ENCODE results near the gene NLRC3.

Gene NLRC3

DNA sequence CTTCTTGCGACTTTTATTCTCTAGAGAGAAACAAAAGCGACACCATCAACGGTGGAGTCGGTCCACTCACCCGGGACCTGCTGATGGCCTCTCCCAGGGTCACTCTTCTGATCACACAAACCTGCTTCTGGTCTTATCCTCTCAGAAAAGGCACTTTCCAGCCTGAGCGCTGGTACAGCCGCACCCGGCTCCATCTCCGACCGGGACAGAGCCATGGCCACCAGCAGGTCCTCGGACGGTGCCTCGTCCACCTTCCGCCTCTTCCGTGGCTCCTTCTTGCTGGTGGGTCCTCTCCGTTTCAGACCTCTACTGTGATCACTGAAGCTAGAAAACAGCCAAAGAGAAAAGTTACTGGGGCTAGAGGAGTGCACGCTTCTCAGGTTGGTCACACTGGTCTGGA, 20.5 kb upstream of the NLRC3 start:
- no peak for DNase-seq

DNA sequence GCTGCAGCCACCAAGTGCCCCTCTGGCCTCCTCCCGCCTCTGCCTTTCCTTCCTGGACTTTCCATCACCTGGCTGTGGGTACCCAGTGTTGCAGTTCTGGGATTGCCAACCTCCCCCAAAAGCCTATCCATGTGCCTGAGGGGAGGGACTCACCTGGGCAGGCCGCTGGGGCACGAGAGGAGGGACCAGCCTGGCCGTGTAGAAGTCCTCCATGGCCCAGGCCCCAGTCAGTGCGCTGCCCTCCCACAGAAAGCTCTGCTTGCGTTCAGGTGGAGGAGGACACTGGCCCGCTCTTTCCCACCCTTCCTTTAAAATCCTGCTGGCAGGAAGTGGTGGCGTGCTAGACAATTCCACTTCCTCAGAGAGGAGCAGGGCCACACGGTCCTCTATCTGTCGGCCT, 20.0 kb upstream of the NLRC3 start:
- no peak for DNase-seq

DNA sequence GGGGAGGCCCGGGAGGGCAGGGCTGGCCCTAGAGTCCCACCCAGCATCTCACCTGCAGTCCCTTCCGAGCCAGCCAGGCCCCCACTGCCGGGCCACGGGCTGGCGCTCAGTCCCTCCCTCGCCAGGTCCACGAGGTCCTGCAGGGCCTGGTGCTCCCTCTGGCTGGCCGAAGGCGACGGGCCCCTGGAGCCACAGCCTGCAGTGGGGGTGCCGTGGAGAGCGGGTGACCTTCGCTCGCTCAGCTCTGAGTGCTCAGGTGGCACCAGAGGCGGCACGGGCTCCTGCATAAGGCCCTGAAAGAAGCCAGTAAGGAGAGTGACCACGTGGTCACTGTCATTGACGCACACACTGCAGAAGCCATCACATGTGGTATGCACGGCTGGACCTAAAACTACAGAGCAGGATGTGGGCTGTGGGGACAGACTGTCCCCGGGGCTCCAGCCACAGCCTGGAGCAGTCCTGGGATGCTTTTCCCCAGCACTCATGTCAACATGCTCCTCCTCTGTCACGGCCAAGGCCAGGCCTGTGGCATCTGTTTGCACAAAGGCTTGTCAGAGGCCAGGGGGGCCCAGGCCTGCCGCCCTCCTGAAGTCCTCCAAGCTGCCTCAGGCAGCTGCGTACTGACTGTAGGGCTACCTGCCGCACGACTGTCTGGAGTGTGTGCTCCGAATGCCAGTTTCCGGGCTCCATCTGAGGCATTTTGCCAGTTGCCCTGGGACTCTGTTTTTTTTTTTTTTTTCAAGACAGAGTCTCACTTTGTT, 19.1 kb upstream of the NLRC3 start:
- no peak for DNase-seq

DNA sequence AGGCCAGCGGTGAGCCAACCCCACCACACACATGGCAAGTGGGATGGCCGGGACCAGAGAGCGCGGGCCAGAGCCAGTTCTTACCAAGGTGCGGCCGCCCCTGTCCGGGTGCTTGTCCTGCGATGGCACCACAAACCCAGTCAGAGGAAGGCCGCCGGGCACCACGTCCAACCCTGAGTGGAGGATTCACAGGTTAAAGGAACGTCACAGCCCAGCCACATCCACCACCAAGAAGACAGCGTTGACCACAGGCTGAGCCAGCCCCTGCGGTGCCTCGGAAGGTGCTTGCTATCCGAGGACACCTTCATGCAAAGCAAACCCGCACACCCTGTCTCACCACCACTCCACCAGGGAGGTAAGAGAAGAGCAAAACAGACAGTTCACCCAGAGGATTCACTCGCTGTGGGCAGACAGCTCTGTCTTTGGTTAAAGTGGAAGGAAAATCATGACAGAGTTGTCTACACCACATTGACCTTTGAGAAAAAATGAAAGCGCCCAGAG, 18.4 kb upstream of the NLRC3 start:
- no peak for DNase-seq

DNA sequence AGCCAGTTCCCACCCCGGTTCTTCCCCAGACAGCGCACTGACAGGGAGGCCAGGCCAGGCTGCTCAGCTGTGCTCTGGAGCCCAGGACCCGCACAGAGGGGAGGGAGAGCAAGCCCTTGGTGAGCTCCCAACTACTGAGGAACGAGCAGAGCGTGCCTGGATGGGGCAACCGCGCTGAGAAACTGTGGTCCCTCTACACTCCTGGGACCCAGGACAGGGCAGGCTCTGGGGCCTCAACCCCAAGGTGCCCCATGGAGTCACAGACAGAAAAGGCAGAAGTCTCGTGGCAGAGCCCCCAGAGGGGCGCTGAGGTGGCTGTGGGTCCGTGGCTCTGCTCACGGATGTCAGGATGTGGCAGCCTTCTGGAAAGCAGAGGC, 17.9 kb upstream of the NLRC3 start:
- DNase-seq, result no peak

DNA sequence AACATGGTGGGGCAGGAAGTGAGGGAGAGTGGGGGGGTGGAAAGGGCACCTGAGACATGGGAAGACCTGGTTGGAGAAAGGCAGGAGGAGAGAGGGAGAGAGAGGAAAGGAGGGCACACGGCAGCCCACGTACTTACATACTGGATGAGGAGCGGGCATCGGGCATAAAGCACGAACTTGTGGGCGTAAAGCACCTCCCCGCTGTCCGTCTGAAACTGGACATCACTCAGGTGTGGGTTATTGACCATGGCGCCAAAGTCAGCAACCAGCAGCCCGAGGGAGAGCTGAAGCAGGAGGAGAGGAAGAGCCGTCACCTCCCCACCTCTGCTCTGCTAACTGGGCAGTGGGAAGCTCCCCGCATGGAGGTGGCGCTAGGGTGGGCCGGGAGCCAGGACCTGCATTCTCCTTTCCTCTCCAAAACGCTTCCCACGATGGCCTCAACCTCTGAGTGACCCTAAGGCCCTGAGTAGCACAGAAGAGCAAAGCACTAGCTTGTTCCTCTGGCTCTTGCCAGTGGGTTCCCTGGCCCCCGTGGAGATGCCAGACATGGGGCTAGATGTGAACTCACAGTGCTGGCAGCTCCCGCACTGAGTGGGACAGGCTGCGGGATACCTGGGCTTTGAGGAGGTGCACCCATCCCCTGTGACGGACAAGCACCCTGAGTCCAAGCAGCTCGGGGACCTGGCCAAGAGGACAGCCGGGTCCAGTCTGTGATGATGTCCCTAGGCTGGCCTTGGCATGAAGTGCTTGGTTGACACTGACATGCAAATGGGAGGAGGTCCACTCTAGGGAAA, 17.3 kb upstream of the NLRC3 start:
- no peak for DNase-seq

DNA sequence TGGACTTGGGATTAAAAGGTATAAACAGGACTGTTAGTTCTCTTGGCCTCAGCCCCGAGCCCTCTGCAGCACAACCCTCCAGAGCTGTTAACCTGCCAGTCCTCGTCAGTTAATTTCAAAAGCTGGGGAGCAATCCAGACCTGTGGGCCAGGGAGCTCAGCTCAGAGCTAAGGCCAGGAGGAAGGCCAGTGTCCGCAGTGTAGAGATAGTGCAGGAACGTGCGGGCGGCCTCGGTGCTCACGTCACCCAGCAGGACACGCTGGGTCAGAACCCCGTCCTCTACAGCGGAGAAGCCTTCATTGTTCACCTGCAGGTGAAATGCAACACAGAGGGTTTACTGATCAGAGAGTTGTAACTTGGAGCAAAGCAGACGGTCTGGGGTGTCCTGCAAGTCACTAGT, 15.4 kb upstream of the NLRC3 start:
- no peak for DNase-seq

DNA sequence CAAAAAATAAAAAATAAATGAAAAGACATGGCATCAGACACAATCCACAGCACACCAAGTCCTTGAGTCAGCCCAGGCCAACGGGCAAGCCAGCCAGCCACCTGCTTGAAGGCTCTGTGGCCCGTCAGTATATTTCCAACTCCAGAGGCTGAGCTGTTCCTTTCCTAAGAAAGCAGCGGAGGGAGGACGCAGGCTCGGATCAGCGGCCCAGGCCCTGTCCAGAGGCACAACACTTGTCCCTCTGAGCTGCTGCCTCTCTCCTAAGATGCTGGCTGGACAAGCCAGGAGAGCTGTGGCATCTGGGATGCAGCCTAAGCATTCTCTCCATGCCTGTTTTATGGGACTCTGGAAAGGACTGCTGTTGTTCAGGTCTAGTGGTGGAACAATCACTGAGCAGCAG, 14.8 kb upstream of the NLRC3 start:
- no peak for DNase-seq

DNA sequence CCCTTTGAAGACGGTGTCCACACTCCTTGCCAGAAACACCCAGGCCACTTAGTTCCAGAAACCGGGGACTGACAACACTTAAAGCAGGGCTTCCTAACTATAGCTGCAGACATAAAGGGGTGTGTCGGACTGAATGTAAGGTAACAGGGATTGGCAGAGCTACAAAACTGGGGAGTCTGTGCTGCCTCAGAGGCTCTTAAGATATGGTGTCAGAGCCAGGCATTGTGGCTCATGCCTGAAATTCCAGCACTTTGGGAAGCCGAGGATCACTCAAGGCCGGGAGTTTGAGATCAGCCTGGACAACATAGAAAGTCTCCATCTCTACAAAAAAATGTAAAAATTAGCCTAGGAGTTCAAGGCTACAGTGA, 14.2 kb upstream of the NLRC3 start:
- DNase-seq, result no peak

DNA sequence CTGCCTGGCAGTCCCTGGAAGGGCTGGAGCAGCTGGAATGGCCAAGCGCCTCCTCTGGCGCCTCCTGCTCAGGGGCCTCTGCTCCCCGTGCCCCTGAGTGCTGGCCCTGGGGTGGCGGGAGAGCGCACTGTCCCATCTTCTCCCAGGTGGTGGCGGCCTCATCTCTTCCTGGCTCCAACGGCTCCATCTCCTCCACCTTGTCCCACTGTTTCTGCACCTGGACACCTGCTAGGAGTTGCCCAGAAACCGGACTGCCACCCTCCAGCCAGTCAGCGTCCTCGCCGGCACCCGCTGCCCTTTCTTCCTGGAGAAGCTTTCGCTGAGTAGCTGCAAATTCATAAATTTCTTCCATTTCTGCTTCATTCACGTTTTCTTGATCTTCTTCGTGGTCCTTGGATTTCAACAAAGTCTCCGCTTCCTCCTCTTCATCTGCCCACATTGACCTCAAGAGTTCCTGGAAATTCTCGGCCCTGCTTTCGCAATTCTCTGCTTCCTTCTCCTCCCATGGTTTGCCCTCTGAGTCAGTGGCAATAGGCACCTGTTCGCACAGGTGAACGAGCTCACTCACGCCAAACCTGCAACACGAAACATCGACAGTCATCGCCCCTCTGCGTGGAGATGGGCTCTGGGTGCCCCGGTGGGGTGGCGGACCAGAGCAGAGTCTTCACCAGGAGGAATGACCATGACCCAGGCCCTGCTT, 13.7 kb upstream of the NLRC3 start:
- DNase-seq, result no peak

DNA sequence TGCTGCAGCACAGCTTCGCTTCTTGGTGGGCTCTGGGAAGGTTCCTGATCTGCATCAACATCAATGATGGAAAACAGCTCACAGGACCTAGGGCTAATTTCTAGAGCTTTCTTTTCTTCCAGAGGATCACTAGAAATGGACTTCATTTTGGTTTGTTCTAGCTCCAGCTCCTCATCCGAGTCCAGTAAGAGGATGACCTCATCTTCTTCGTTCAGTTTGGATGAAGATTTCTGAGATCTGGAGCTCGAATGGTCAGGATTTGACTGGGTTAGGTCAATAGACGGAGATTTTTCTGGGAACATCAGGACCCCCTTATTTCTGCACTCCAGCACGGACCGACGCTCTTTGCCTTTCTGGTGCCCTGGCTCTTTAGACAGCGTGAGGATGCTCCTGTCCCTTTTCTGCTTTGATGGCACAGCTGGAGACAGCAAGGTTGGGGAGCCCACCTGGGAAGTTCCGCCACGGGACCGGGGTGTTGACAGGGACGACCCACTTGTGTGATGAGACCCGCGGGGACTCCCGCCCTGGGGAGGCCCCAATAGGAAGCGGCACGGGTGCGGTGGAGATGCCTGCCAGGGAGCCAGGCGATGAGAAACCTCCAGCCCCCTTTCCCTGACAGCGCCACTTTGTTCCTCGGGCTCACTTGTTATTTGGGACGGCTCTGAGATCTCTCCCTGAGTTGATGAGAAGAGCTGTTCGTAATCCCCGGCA, 12.9 kb upstream of the NLRC3 start:
- no peak for DNase-seq

DNA sequence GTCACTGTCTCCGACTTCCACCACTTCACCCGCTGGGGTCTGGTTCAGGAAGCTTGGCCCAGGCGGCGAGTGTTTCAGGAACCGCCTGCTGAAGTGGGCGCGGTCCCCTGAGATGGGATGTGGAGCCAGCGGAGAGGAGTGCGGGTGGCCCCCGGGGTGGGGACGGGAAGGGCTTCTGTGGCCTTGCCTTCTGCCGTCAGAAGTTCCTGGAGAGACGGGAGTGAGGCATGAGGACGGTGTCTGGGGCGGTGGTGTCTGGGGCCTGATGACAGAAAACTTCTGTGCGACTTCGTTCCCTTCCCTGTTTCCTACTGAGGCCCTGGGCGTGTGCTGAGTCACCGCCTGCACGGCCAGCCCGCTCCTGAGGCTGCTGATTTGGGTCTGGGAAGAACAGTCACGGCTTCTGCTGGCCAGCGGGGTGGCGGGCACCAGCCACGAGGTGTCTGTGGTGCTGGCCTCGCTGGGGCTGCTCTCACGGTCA, 12.3 kb upstream of the NLRC3 start:
- no peak for DNase-seq

DNA sequence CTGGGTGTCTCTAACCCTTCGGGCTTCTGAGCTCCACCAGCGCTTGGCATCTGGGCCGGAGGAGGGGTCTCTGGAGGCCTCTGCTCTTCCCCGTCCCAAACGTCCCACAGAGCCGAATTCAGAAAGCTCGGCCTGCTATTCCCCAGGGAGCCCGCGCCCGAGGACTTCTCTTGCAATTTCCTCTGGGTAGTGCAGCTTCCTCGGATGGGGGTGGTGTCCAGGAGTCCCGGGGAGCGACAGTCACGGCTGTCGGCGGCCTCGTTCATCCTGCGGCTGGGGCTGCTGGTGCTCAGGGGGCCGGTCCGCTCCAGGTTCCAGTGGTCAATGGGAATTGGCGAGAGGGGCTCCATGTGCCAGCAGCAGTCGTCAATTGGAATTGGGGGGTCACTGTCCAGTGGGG, 11.8 kb upstream of the NLRC3 start:
- no peak for DNase-seq

DNA sequence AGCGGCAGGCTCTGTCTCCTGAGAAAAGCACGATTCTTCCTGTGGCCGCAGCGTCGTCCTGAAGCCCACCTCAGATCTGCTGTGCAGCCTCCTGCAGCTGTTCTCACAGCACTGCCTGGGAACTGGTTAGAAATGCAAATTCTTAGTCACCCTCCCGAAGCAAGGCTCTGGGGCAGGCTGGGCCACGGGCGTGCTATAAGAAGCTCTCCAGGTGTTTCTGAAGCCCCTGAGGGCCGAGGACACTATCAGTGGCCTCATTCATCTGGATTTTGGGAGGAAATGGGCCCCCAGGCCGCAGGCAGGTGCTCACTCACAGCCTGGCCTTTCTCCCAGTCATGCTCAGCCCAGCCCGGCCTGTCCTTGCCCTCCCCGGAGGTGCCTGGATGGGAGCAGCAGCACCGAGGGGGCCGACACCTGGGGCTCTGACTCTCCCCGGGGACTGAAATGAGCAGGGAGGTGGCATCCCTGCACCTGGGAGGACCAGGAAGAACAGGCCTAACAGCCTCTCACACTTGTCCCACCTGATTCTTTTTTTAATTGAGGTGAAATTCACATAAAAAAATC, 10.4 kb upstream of the NLRC3 start:
- DNase-seq, result no peak

DNA sequence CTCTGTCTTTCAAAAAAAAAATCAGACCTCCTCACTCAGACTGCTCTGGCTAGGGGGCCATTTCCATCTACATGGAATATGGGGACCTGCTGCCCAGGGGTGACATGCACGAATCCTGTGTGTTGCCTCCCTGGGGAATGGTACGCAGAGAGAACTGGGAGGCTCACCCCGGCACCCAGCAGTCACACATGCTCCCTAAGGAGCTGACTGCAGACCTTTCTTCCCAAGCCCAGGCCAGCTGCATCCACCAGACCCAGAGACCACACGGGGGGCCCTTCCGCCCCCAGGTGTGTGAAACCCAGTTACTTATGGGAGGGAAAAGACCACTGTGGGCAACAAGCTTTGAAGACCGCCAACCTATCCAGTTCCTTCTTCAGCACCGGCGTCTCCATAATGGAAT, 7.2 kb upstream of the NLRC3 start:
- no peak for DNase-seq

DNA sequence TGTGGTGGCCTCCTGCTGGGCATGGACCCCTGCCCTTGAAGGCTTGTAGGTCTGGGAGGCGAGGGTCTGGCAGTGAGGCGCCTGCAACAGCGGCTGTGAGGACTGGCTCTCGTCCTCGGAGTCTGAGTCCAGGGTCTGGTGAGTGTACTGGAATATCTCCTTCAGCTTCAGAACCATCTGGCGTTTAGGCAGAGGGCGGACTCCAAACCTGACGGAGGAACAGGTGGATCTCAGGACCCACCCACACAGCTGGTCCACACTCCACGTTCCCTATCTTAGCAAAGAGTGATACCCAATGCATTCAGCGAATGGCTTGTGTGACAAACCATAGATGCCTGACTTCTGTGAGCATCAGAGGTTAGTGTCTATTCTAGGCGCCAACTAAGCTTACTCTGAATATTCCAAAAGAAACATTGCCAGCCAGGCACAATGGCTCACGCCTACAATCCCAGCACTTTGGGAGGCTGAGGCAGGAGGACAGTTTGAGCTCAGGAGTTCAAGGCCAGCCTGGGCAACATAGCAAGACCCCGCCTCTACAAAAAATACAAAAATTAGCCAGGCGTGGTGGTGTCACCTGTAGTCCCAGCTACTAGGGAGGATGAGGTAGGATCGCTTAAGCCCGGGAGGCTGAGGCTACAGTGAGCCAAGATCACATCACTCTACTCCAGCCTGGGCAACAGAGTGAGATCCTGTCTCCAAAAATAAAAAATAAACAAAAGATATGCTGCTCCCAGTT, 6.3 kb upstream of the NLRC3 start:
- no peak for DNase-seq

DNA sequence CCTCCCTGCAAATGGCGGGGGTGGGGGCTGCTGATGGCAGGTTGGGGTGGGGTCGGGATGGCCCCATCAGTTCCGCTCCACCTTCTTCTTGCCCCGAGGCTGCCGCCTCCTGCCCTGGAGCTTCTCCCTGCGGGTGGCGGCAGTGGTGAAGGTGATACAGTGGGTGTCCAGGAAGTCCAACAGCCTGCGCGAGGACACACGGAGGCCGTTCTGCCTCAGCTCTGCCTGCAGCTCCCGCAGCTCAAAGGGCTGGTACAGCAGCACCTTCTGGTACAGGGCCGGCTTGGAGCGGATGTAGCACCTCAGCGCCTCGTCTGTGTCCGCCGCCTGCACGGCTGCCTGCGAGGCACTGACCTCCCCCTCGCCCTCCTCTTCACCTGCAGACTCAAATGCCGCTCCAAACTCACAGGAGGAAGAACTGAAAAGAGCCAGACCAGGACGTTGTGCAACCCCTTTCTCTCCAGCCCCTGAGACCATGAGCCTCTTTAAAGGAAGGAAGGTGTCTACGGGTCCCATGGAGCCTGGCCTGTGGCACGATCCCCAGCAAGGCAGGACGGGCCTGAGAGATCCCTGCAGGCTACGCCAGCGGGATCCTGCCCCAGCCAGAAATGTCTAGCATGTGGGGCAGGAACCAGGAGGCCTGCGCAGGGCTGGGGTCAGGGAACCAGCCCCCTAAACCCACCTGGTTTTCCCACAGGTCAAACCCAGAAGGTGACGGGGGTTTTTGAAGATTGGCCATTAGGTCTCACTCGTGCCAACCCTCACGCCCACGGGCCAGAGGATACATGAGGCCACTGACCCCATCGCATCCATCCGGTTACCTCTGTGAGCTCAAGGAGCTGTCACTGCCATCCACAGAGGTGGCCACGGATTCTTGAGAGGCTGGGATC, 5.3 kb upstream of the NLRC3 start:
- DNase-seq, result no peak

DNA sequence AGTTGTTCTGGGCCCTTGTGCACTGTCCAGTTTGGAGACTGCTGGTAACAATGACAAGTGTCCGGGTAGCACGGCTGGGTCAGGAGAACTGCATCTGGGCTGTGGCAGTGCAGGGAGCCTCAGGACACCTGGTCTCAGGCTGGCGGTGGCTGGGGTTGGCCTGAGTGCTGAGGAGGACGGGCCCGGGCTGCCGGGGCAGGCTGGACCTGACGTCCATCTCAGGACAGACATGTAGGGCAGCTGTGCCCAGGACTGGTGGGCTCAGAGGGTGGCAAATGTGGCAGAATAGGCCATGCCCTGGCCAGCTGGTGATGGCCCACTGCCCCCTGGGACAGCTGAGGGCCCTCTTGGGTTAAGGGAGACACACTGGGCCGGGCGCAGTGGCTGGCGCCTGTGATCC, 4.2 kb upstream of the NLRC3 start:
- DNase-seq, result no peak

DNA sequence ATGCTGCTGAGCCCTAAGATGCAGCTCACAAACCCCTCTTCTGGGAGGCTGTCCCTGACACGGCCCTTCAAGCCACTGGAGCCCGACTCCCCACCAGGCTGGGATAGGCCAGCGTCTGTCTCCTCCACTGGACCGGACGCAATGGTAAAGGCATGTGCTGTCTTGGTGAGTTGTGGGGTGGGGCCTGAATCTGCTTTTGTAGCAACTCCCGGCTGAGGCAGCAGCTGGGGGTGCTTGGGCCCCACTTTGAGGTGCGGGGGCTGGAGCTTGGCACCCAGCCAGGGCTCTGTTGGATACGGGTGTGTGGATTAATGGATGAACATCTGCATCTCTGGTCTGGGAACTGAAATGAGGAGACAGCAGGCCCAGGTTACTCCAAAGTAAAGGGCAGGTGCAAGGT, 3.5 kb upstream of the NLRC3 start:
- DNase-seq, result no peak

DNA sequence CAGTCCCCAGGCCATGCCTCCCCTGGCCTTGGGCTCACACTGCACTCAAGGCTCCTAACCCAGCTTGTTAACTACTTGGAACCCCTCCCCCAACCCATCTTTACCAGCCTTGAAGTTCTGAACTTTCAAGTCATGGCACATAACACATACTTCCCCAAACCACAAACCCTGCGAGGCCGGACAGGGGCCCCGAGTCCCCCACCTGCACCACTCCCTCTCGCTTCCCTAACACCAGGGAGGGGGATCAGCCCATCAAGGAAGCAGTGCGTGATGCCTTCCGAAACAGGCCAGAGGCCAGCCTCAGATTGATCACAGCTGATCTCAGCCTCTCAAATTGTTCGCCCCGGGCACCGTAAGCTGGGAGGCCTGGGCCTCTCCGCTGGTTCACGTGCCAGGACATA, 3.0 kb upstream of the NLRC3 start:
- DNase-seq, result no peak

DNA sequence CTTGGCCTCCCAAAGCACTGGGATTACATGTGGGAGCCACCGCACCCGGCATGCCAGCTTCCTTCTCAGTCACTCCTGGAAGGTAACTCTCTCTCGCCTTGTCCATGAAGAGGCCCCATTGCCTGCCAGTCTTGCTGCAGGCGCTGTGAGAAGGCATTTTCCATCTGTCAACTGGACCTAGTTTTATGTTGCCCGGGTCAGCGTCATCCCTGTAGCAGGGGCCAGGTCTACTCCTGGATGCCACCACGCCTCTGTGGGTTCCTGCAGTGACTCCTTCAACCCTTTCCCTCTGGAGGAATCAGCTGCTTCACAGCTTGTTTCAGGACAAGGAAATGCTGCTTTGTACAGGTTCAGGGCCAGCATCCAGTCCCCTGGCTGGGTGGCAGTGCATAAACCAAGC, 2.6 kb upstream of the NLRC3 start:
- no peak for DNase-seq

Measured in NCI-H2081 (cell line).